HEK293 (cell line): ENCODE results near the gene BCAS3.

Experiments
- AEBP2 ChIP-seq: fragments of 450-650 bp; formaldehyde crosslinking; IDR thresholded peaks from 2 replicates; pipeline ENCODE4 v1.5.1; 2016; ENCODE audit warnings: missing biosample characterization, missing genetic modification characterization, borderline replicate concordance
- BCL11A ChIP-seq: fragments of 450-650 bp; formaldehyde crosslinking; IDR thresholded peaks from 2 replicates; pipeline ENCODE4 v1.5.1; 2016; ENCODE audit warnings: low read depth, missing biosample characterization, missing genetic modification characterization
- GFI1B ChIP-seq: fragments of 450-650 bp; formaldehyde crosslinking; IDR thresholded peaks from 2 replicates; pipeline ENCODE4 v1.5.1; 2016; ENCODE audit warnings: missing biosample characterization, missing genetic modification characterization
- GLIS1 ChIP-seq: fragments of 450-650 bp; formaldehyde crosslinking; IDR thresholded peaks from 2 replicates; pipeline ENCODE4 v1.5.1; 2016; ENCODE audit warnings: missing biosample characterization, missing genetic modification characterization
- HIC1 ChIP-seq: fragments of 450-650 bp; formaldehyde crosslinking; IDR thresholded peaks from 2 replicates; pipeline ENCODE4 v1.5.1; 2016; ENCODE audit warnings: missing biosample characterization, missing genetic modification characterization
- INSM2 ChIP-seq: fragments of 450-650 bp; formaldehyde crosslinking; IDR thresholded peaks from 2 replicates; pipeline ENCODE4 v1.5.1; 2016; ENCODE audit warnings: missing biosample characterization, missing genetic modification characterization
- KLF8 ChIP-seq: fragments of 450-650 bp; formaldehyde crosslinking; IDR thresholded peaks from 2 replicates; pipeline ENCODE4 v1.5.1; 2016; ENCODE audit warnings: missing biosample characterization, missing genetic modification characterization
- OSR2 ChIP-seq: fragments of 450-650 bp; formaldehyde crosslinking; IDR thresholded peaks from 2 replicates; pipeline ENCODE4 v1.5.1; 2016; ENCODE audit warnings: missing biosample characterization, missing genetic modification characterization
- SP2 ChIP-seq: fragments of 450-650 bp; formaldehyde crosslinking; IDR thresholded peaks from 2 replicates; pipeline ENCODE4 v1.5.1; 2016; ENCODE audit warnings: missing biosample characterization, missing genetic modification characterization
- SP3 ChIP-seq: fragments of 450-650 bp; formaldehyde crosslinking; IDR thresholded peaks from 2 replicates; pipeline ENCODE4 v1.5.1; 2016; ENCODE audit warnings: missing biosample characterization, missing genetic modification characterization
- WT1 ChIP-seq: fragments of 450-650 bp; formaldehyde crosslinking; IDR thresholded peaks from 2 replicates; pipeline ENCODE4 v1.5.1; 2016; ENCODE audit warnings: missing biosample characterization, missing genetic modification characterization
- ZBTB1 ChIP-seq: fragments of 450-650 bp; formaldehyde crosslinking; IDR thresholded peaks from 2 replicates; pipeline ENCODE4 v1.5.1; 2016; ENCODE audit warnings: missing biosample characterization, missing genetic modification characterization
- ZBTB44 ChIP-seq: fragments of 450-650 bp; IDR thresholded peaks from 2 replicates; pipeline ENCODE4 v1.5.1; 2018; ENCODE audit warnings: missing biosample characterization, mild to moderate bottlenecking, missing genetic modification characterization
- ZFP69B ChIP-seq: fragments of 450-650 bp; formaldehyde crosslinking; IDR thresholded peaks from 2 replicates; pipeline ENCODE4 v1.5.1; 2016; ENCODE audit warnings: missing biosample characterization, missing genetic modification characterization
- ZNF121 ChIP-seq: fragments of 450-650 bp; formaldehyde crosslinking; IDR thresholded peaks from 2 replicates; pipeline ENCODE4 v1.5.1; 2016; ENCODE audit warnings: missing biosample characterization, missing genetic modification characterization
- ZNF221 ChIP-seq: fragments of 450-650 bp; formaldehyde crosslinking; IDR thresholded peaks from 2 replicates; pipeline ENCODE4 v1.5.1; 2017; ENCODE audit warnings: missing biosample characterization, missing genetic modification characterization, borderline replicate concordance
- ZNF311 ChIP-seq: fragments of 450-650 bp; formaldehyde crosslinking; IDR thresholded peaks from 2 replicates; pipeline ENCODE4 v1.5.1; 2017; ENCODE audit warnings: missing biosample characterization, missing genetic modification characterization, borderline replicate concordance
- ZNF324 ChIP-seq: fragments of 450-650 bp; formaldehyde crosslinking; IDR thresholded peaks from 2 replicates; pipeline ENCODE4 v1.5.1; 2016; ENCODE audit warnings: missing biosample characterization, missing genetic modification characterization
- ZNF473 ChIP-seq: fragments of 450-650 bp; formaldehyde crosslinking; IDR thresholded peaks from 2 replicates; pipeline ENCODE4 v1.5.1; 2017; ENCODE audit warnings: missing biosample characterization, missing genetic modification characterization
- ZNF843 ChIP-seq: fragments of 450-650 bp; formaldehyde crosslinking; IDR thresholded peaks from 2 replicates; pipeline ENCODE4 v1.5.1; 2016; ENCODE audit warnings: missing biosample characterization, missing genetic modification characterization
- TF ChIP-seq, protein P1 (sequence below): fragments of 450-650 bp; formaldehyde crosslinking; IDR thresholded peaks from 2 replicates; pipeline ENCODE4 v1.5.1; 2016; ENCODE audit warnings: missing biosample characterization, missing genetic modification characterization
- TF ChIP-seq, protein P2 (sequence below): fragments of 450-650 bp; formaldehyde crosslinking; IDR thresholded peaks from 2 replicates; pipeline ENCODE4 v1.5.1; 2017; ENCODE audit warnings: missing biosample characterization, missing genetic modification characterization
- TF ChIP-seq, protein P3 (sequence below): fragments of 450-650 bp; formaldehyde crosslinking; IDR thresholded peaks from 2 replicates; pipeline ENCODE4 v1.5.1; 2016; ENCODE audit warnings: missing biosample characterization, missing genetic modification characterization
- TF ChIP-seq, protein P4 (sequence below): fragments of 450-650 bp; formaldehyde crosslinking; IDR thresholded peaks from 2 replicates; pipeline ENCODE4; 2016; ENCODE audit warnings: missing biosample characterization, missing genetic modification characterization

BCAS3 gene

DNA sequence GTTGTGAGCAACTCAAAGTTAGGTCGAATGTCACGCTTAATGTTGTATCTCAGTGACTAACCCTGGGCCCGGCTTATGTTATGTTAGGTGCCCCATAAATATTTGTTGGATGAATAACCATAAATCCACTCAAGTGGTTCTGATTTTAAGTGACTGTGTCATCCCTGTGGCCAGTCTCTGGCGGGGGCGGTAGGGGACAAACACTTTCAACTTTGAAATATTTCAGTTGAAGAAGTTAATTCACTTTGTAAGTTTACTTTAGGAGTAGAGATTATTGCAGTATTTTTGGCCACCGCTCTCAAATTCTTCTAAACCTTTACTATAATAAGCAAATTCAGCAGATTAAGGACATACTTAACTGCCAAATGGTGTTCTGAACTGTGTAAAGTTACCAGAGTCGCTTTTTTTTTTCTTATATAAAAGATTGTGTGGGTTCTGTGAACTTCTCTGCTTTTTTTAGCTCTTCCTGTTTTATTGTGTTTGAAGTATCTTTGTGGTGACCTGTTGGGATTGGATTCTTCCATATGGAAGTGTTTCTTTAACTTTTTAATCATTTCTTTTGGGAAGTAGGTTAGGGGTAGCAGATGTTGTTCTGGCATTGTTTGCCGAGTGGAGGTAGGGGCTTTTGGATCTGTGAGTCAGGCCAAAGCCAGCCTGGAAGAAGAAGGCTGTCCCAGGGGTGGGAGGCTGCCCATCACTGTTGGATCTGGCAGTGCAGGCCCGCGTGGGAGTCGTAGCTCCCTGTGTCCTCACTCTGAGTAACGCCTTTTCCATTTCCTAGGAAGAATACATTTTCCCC lies 660.5 kb downstream of the BCAS3 start (continued):
- peak; percentile 52; the same call in 1 of the 2 replicates for TF ChIP-seq GLIS1 (tag by site-specific recombination)
- no peak for TF ChIP-seq AEBP2 (tag by site-specific recombination)
- TF ChIP-seq WT1 (tag by site-specific recombination): peak; percentile 81
- TF ChIP-seq, protein P1, sequence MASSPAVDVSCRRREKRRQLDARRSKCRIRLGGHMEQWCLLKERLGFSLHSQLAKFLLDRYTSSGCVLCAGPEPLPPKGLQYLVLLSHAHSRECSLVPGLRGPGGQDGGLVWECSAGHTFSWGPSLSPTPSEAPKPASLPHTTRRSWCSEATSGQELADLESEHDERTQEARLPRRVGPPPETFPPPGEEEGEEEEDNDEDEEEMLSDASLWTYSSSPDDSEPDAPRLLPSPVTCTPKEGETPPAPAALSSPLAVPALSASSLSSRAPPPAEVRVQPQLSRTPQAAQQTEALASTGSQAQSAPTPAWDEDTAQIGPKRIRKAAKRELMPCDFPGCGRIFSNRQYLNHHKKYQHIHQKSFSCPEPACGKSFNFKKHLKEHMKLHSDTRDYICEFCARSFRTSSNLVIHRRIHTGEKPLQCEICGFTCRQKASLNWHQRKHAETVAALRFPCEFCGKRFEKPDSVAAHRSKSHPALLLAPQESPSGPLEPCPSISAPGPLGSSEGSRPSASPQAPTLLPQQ: 0 out of 2 replicates have a peak, but pooled peaks have one; percentile 28
- TF ChIP-seq HIC1 (tag by site-specific recombination): 0 out of 2 replicates have a peak, but pooled peaks have one; percentile 42
- peak; percentile 89 for TF ChIP-seq GFI1B (tag by site-specific recombination)
- no peak for TF ChIP-seq ZNF311
- peak; percentile 73 for TF ChIP-seq OSR2
- TF ChIP-seq INSM2 (tag by site-specific recombination): peak; percentile 34; the same call in 1 of the 2 replicates
- peak; percentile 36; the same call in 1 of the 2 replicates for TF ChIP-seq ZNF324 (tag by site-specific recombination)
- 0 out of 2 replicates have a peak, but pooled peaks have one; percentile 63 for TF ChIP-seq ZNF121 (tag by site-specific recombination)
- TF ChIP-seq ZNF843 (tag by site-specific recombination): peak; percentile 76
- 0 out of 2 replicates have a peak, but pooled peaks have one; percentile 30 for TF ChIP-seq SP3 (tag by site-specific recombination)
- TF ChIP-seq SP2 (tag by site-specific recombination): 0 out of 2 replicates have a peak, but pooled peaks have one; percentile 10
- TF ChIP-seq ZBTB44 (tag by site-specific recombination): 0 out of 2 replicates have a peak, but pooled peaks have one; percentile 32
- TF ChIP-seq BCL11A: peak; percentile 72; the same call in 1 of the 2 replicates
- peak; percentile 63 for TF ChIP-seq ZFP69B
- TF ChIP-seq, protein P2, sequence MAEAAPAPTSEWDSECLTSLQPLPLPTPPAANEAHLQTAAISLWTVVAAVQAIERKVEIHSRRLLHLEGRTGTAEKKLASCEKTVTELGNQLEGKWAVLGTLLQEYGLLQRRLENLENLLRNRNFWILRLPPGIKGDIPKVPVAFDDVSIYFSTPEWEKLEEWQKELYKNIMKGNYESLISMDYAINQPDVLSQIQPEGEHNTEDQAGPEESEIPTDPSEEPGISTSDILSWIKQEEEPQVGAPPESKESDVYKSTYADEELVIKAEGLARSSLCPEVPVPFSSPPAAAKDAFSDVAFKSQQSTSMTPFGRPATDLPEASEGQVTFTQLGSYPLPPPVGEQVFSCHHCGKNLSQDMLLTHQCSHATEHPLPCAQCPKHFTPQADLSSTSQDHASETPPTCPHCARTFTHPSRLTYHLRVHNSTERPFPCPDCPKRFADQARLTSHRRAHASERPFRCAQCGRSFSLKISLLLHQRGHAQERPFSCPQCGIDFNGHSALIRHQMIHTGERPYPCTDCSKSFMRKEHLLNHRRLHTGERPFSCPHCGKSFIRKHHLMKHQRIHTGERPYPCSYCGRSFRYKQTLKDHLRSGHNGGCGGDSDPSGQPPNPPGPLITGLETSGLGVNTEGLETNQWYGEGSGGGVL: peak; percentile 52; the same call in 1 of the 2 replicates
- TF ChIP-seq, protein P3, sequence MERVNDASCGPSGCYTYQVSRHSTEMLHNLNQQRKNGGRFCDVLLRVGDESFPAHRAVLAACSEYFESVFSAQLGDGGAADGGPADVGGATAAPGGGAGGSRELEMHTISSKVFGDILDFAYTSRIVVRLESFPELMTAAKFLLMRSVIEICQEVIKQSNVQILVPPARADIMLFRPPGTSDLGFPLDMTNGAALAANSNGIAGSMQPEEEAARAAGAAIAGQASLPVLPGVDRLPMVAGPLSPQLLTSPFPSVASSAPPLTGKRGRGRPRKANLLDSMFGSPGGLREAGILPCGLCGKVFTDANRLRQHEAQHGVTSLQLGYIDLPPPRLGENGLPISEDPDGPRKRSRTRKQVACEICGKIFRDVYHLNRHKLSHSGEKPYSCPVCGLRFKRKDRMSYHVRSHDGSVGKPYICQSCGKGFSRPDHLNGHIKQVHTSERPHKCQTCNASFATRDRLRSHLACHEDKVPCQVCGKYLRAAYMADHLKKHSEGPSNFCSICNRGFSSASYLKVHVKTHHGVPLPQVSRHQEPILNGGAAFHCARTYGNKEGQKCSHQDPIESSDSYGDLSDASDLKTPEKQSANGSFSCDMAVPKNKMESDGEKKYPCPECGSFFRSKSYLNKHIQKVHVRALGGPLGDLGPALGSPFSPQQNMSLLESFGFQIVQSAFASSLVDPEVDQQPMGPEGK (tag by site-specific recombination): peak; percentile 35; the same call in 1 of the 2 replicates
- no peak for TF ChIP-seq ZBTB1 (tag by site-specific recombination)
- TF ChIP-seq, protein P4, sequence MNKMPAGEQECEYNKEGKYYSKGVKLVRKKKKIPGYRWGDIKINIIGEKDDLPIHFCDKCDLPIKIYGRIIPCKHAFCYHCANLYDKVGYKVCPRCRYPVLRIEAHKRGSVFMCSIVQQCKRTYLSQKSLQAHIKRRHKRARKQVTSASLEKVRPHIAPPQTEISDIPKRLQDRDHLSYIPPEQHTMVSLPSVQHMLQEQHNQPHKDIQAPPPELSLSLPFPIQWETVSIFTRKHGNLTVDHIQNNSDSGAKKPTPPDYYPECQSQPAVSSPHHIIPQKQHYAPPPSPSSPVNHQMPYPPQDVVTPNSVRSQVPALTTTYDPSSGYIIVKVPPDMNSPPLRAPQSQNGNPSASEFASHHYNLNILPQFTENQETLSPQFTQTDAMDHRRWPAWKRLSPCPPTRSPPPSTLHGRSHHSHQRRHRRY (tag by site-specific recombination): no peak
- peak; percentile 63; the same call in 1 of the 2 replicates for TF ChIP-seq KLF8 (tag by site-specific recombination)
- no peak for TF ChIP-seq ZNF221 (tag by site-specific recombination)
- TF ChIP-seq ZNF473 (tag by site-specific recombination): no peak
